Upper lobe of right lung (tissue), 1 donor: ENCODE measurements around the gene PRSS12. TPM values are rescaled to one million over a fixed set of nuclear protein-coding genes. Genes with fewer than 3 reads are reported as not detected.

ENCODE experiments used
- ATAC-seq: fragments of 200-7000 bp; cut with Tn5 transposase; one replicate; pipeline ENCODE4 v1.9.1; 2020; ENCODE audit warnings: mild to moderate bottlenecking, moderate library complexity
- DNase-seq: peaks from one replicate; pipeline ENCODE4 v3.0.0-alpha.2; 2020
- H3K27ac ChIP-seq: fragments of 200-600 bp; one replicate; pipeline ENCODE4 v1.8.0; 2022
- H3K27me3 ChIP-seq: fragments of 200-600 bp; one replicate; pipeline ENCODE4 v1.8.0; 2022; ENCODE audit warnings: mild to moderate bottlenecking
- H3K36me3 ChIP-seq: fragments of 200-600 bp; one replicate; pipeline ENCODE4 v1.8.0; 2022
- H3K4me1 ChIP-seq: fragments of 200-600 bp; one replicate; pipeline ENCODE4 v1.8.0; 2022
- H3K4me3 ChIP-seq: fragments of 200-600 bp; one replicate; pipeline ENCODE4 v1.8.0; 2022; ENCODE audit warnings: mild to moderate bottlenecking
- H3K9me3 ChIP-seq: fragments of 200-600 bp; one replicate; pipeline ENCODE4 v1.8.0; 2022
- intact Hi-C: fragments of 100-400 bp; cut with DNase I; formaldehyde crosslinking; loops from one replicate; pipeline ENCODE4 v1.11.0; 2022
- total RNA-seq: library from RNA; stranded (reverse); fragmentation: NEBNext Ultra II Directional; extraction: Animal tissue kit (Norgen Biotek cat#: 25700); gene quantifications from one replicate; pipeline ENCODE4 v1.2.1, GENCODE V29; 2021
- TF ChIP-seq, protein P1 (sequence below): fragments of 200-600 bp; IDR thresholded peaks from one replicate; pipeline ENCODE4 v1.8.0; 2022; ENCODE audit warnings: antibody characterized with exemption
- donor health status: DM: no; HTN: yes; CAD: no; lungs with severe emphysema.

PRSS12 gene
- total RNA-seq, 1 donor from 2014 or later: 5.4 TPM

- no peak for ATAC-seq
- Histone ChIP-seq H3K9me3 (no peaks in the 10 kb centered on the region), H3K36me3 (peaks cover 10% of the 10 kb centered on the region), H3K27me3 (no peaks in the 10 kb centered on the region), H3K4me1 (peaks cover 31% of the 10 kb centered on the region), H3K4me3 (peak overlapping the region; percentile 76), H3K27ac (peak overlapping the region; percentile 97)
- intact Hi-C loops: no loop called here
- no peak for DNase-seq
- TF ChIP-seq, protein P1, sequence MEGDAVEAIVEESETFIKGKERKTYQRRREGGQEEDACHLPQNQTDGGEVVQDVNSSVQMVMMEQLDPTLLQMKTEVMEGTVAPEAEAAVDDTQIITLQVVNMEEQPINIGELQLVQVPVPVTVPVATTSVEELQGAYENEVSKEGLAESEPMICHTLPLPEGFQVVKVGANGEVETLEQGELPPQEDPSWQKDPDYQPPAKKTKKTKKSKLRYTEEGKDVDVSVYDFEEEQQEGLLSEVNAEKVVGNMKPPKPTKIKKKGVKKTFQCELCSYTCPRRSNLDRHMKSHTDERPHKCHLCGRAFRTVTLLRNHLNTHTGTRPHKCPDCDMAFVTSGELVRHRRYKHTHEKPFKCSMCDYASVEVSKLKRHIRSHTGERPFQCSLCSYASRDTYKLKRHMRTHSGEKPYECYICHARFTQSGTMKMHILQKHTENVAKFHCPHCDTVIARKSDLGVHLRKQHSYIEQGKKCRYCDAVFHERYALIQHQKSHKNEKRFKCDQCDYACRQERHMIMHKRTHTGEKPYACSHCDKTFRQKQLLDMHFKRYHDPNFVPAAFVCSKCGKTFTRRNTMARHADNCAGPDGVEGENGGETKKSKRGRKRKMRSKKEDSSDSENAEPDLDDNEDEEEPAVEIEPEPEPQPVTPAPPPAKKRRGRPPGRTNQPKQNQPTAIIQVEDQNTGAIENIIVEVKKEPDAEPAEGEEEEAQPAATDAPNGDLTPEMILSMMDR: no peak
Observed at GRCh38 chr4:118279920-118280432, 72.8 kb downstream of the PRSS12 start.

GRCh38 chr4:118279328-118279727 lies 73.5 kb downstream of the PRSS12 start:
- Histone ChIP-seq H3K9me3 (no peaks in the 10 kb centered on the region), H3K4me1 (peaks cover 31% of the 10 kb centered on the region), H3K4me3 (peak overlapping the region; percentile 76), H3K27ac (peak overlapping the region; percentile 97), H3K27me3 (no peaks in the 10 kb centered on the region), H3K36me3 (peaks cover 10% of the 10 kb centered on the region)
- DNase-seq: no peak
- TF ChIP-seq, protein P1: no peak
- intact Hi-C loops: no loop called here
- ATAC-seq: no peak

DNA sequence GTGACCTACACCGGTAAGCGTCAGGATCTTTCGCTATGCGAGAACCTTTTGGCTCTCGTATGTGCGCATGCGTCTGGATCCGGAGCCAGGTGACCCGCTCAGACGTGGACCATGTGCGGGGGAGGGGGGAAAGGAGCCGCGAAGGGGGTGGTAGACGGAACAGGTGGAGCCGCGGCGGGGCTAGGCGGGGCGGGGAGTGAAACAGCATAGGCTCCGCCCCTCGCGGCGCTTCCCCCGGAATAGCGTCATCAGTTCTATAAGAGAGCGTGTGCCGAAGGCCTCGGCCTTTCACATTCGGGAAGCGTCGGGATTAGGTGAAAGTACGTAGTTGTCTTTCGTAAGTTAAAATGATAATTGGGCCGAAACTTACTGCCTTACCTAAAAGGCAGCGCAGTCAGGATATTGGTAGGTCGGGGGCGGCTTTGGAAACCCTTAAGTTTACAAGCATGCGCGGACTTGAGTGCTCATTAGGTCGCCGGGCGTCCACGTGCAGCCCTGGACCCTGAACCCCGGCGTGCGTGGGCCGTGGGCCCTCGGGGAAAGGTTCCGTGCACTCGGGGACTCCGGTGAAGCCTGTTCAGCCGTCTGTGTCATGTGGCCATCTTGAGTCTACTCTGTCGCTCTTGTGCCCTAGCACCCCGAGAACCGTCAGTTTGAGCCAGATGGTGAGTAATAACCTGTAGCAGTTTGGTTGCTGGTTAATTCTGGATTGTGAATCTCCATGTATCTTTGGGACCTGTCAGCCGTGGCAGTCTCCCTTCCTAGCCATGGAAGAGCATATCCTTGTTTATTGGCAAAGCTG lies 74.1 kb downstream of the PRSS12 start:
- Histone ChIP-seq H3K27ac (peak overlapping the region; percentile 97), H3K4me1 (peaks cover 31% of the 10 kb centered on the region), H3K36me3 (peaks cover 10% of the 10 kb centered on the region), H3K9me3 (no peaks in the 10 kb centered on the region), H3K27me3 (no peaks in the 10 kb centered on the region), H3K4me3 (peak overlapping the region; percentile 76)
- DNase-seq: peak; percentile 99
- intact Hi-C loops: no loop called here
- peak; percentile 99 for ATAC-seq
- TF ChIP-seq, protein P1: no peak

DNA sequence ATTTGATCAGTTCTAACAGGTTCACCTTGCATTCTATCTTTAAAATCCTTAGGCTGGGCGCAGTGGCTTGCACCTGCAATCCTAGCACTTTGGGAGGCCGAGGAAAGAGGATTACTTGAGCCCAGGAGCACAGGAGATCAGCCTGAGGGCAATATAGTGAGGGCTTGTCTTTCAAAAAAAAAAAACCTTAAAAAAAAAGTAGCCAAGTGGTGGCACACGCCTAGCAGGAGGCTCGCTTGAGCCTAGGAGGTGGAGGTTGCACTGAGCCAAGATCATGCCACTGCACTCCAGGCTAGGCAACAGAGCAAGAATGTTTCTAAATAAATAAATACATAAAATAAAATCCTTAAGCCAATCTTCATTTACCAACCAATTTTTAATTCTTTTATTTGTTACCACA lies 75.6 kb downstream of the PRSS12 start:
- no peak overlapping the region for H3K27ac ChIP-seq

DNA sequence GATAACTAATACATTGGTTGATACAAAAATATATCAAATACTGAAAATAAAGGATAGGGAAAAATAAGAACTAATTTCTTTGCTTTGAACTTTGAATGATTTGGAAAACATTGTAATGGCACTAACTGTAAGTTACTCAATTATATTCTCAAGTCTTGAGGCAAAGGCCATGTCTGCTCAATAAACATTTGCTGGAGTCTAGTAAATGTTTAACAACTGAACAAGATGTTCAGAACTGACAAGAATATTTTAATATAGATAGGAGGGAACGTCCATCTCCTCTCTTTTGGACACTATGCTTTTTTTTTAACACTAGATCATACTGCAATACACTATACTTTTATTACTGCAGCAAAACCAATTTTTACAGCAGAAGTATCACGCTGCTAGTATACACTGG lies 76.2 kb downstream of the PRSS12 start:
- Histone ChIP-seq H3K27me3 (peaks cover 3% of the 10 kb centered on the region), H3K4me3 (no peak overlapping the region), H3K4me1 (peaks cover 20% of the 10 kb centered on the region), H3K36me3 (peaks cover 10% of the 10 kb centered on the region), H3K27ac (no peak overlapping the region), H3K9me3 (no peaks in the 10 kb centered on the region)
- DNase-seq (no peak), ATAC-seq (no peak)
- intact Hi-C loops: no loop called here
- TF ChIP-seq, protein P1: no peak

More for the DNA sequence above, 75.6 kb downstream of the PRSS12 start:
- intact Hi-C loops: no loop called here
- Histone ChIP-seq H3K4me3 (no peak overlapping the region), H3K27me3 (no peaks in the 10 kb centered on the region), H3K9me3 (no peaks in the 10 kb centered on the region), H3K36me3 (peaks cover 10% of the 10 kb centered on the region), H3K4me1 (peaks cover 24% of the 10 kb centered on the region)
- TF ChIP-seq, protein P1: no peak
- ATAC-seq: no peak
- no peak for DNase-seq
